Osteoblast (primary cell): ENCODE data around the gene SAV1. TPM values are rescaled to one million over a fixed set of nuclear protein-coding genes. Genes with fewer than 3 reads are reported as not detected.

Source experiments
- DNase-seq: peaks from one replicate; pipeline ENCODE4 v3.0.0; 2011; ENCODE audit warnings: low spot score, mixed read lengths; ENCODE audit not compliant: insufficient read length; ENCODE audit errors: missing footprints
- H2AFZ ChIP-seq: 2 replicates; pipeline ENCODE4 v1.6.0; 2011; ENCODE audit warnings: mild to moderate bottlenecking, low read length
- H3K27ac ChIP-seq: 2 replicates; pipeline ENCODE4 v1.5.1; 2011; ENCODE audit warnings: mild to moderate bottlenecking, low read depth, low read length, moderate library complexity
- H3K27me3 ChIP-seq: 2 replicates; pipeline ENCODE4 v1.6.0; 2012; ENCODE audit warnings: mild to moderate bottlenecking, control low read depth, inconsistent platforms, low read length, moderate library complexity; ENCODE audit not compliant: insufficient read depth
- H3K36me3 ChIP-seq: 2 replicates; pipeline ENCODE4 v1.5.1; 2011; ENCODE audit warnings: mild to moderate bottlenecking, low read length, control low read depth, moderate library complexity; ENCODE audit not compliant: insufficient read depth
- H3K4me1 ChIP-seq: 2 replicates; pipeline ENCODE4 v1.5.1; 2011; ENCODE audit warnings: mild to moderate bottlenecking, low read length, control low read depth, moderate library complexity; ENCODE audit not compliant: insufficient read depth
- H3K4me2 ChIP-seq: 2 replicates; pipeline ENCODE4 v1.6.0; 2011; ENCODE audit warnings: mild to moderate bottlenecking, low read length; ENCODE audit not compliant: insufficient read depth
- H3K4me3 ChIP-seq: fragments of 200-600 bp; sonication (generic); 3 replicates; pipeline ENCODE4 v1.5.1; 2012; ENCODE audit warnings: mild to moderate bottlenecking, low read length, inconsistent platforms; ENCODE audit not compliant: insufficient read depth
- H3K79me2 ChIP-seq: 2 replicates; pipeline ENCODE4 v1.6.0; 2012; ENCODE audit warnings: mild to moderate bottlenecking, low read length, control low read depth, inconsistent platforms; ENCODE audit not compliant: insufficient read depth
- H3K9me3 ChIP-seq: 2 replicates; pipeline ENCODE4 v1.5.1; 2011; ENCODE audit warnings: low read depth, low read length, control low read depth
- H4K20me1 ChIP-seq: 2 replicates; pipeline ENCODE4 v1.6.0; 2012; ENCODE audit warnings: mild to moderate bottlenecking, low read length, control low read depth; ENCODE audit not compliant: insufficient read depth
- CTCF ChIP-seq: IDR thresholded peaks from 2 replicates; pipeline ENCODE4 v1.5.1; 2011; ENCODE audit warnings: mild to moderate bottlenecking, low read depth, low read length, moderate library complexity; ENCODE audit errors: extremely low read depth
- total RNA-seq: library from RNA; depleted of rRNA; stranded (reverse); fragments of >200 nt; gene quantifications from 2 replicates; pipeline ENCODE4 v1.2.3, GENCODE V29; 2012

Gene SAV1
- total RNA-seq, 1 donor, result 44.2 TPM

- Histone ChIP-seq H4K20me1 (no peaks in the 10 kb centered on the region), H3K4me3 (no peak overlapping the region), H3K36me3 (no peaks in the 10 kb centered on the region), H3K79me2 (no peaks in the 10 kb centered on the region), H2AFZ (no peak overlapping the region), H3K4me1 (no peaks in the 10 kb centered on the region), H3K4me2 (no peak overlapping the region), H3K27ac (no peak overlapping the region), H3K9me3 (peaks cover 2% of the 10 kb centered on the region), H3K27me3 (no peaks in the 10 kb centered on the region)
- TF ChIP-seq CTCF, result no peak
- DNase-seq, result no peak
These were observed 20.8 kb upstream of the SAV1 start for GRCh38 chr14:50688875-50689274.

GRCh38 chr14:50679674-50680073 is 11.6 kb upstream of the SAV1 start:
- TF ChIP-seq CTCF, result no peak
- no peaks in the 10 kb centered on the region for H3K36me3 ChIP-seq
- H3K27ac ChIP-seq, result no peak overlapping the region
- no peaks in the 10 kb centered on the region for H3K9me3 ChIP-seq
- no peaks in the 10 kb centered on the region for H3K27me3 ChIP-seq
- no peak overlapping the region for H3K4me2 ChIP-seq
- H3K4me3 ChIP-seq, result no peak overlapping the region
- no peaks in the 10 kb centered on the region for H3K79me2 ChIP-seq
- peaks cover 34% of the 10 kb centered on the region for H3K4me1 ChIP-seq
- H4K20me1 ChIP-seq, result no peaks in the 10 kb centered on the region
- DNase-seq, result no peak
- H2AFZ ChIP-seq, result no peak overlapping the region

GRCh38 chr14:50678163-50678562 is 10.1 kb upstream of the SAV1 start:
- H3K27me3 ChIP-seq, result no peaks in the 10 kb centered on the region
- H3K27ac ChIP-seq, result peak overlapping the region; percentile 76
- no peaks in the 10 kb centered on the region for H3K9me3 ChIP-seq
- TF ChIP-seq CTCF, result no peak
- peaks cover 34% of the 10 kb centered on the region for H3K4me1 ChIP-seq
- H2AFZ ChIP-seq, result no peak overlapping the region
- no peaks in the 10 kb centered on the region for H3K36me3 ChIP-seq
- DNase-seq, result no peak
- H3K79me2 ChIP-seq, result no peaks in the 10 kb centered on the region
- H4K20me1 ChIP-seq, result no peaks in the 10 kb centered on the region
- H3K4me2 ChIP-seq, result peak overlapping the region; percentile 83
- no peak overlapping the region for H3K4me3 ChIP-seq

- Histone ChIP-seq H2AFZ (peak overlapping the region; percentile 72), H3K79me2 (no peaks in the 10 kb centered on the region), H3K27ac (peak overlapping the region; percentile 76), H3K9me3 (no peaks in the 10 kb centered on the region), H3K27me3 (no peaks in the 10 kb centered on the region), H3K36me3 (no peaks in the 10 kb centered on the region), H4K20me1 (no peaks in the 10 kb centered on the region), H3K4me2 (peak overlapping the region; percentile 83), H3K4me3 (peak overlapping the region; percentile 60), H3K4me1 (peaks cover 34% of the 10 kb centered on the region)
- no peak for TF ChIP-seq CTCF
- DNase-seq, result no peak
These were observed 9.5 kb upstream of the SAV1 start for GRCh38 chr14:50677527-50678063.
